22Rv1 (cell line): Measurements from ENCODE around the gene U2SURP.

Experiments used
- ZFX ChIP-seq: fragments of 450-650 bp; IDR thresholded peaks from 2 replicates; pipeline ENCODE4 v1.6.1; 2017; ENCODE audit warnings: antibody characterized with exemption, borderline replicate concordance
- TF ChIP-seq, protein P1 (sequence below): fragments of 450-650 bp; IDR thresholded peaks from 2 replicates; pipeline ENCODE4 v1.5.1; 2017; ENCODE audit warnings: mild to moderate bottlenecking

DNA sequence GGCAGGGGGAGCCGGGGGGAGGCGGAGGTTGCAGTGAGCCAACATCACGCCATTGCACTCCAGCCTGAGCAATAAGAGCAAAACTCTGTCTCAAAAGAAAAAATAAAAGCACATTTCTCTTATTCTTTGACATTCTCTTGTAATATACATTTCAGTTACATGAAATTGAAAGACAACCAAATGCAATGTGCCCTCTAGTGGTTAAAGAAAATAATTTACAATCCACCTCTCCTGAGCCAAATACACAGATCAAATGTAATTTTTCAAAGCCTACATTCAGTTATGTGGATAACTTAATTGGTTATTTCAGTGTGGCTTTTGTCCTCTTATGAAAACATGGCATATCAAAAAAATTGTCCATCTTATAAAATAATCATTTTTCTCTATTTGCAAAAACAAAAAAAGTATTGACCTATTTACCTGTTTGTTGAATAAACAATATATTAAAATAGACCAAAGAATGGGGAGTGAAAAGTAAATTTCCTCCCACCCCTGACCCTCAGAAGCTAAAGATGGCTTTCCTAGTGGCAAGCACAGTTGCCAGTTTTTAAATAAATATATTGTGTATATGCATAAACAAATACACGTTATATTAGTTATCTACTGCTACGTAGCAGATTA, 14.2 kb upstream of the U2SURP start:
- TF ChIP-seq, protein P1, sequence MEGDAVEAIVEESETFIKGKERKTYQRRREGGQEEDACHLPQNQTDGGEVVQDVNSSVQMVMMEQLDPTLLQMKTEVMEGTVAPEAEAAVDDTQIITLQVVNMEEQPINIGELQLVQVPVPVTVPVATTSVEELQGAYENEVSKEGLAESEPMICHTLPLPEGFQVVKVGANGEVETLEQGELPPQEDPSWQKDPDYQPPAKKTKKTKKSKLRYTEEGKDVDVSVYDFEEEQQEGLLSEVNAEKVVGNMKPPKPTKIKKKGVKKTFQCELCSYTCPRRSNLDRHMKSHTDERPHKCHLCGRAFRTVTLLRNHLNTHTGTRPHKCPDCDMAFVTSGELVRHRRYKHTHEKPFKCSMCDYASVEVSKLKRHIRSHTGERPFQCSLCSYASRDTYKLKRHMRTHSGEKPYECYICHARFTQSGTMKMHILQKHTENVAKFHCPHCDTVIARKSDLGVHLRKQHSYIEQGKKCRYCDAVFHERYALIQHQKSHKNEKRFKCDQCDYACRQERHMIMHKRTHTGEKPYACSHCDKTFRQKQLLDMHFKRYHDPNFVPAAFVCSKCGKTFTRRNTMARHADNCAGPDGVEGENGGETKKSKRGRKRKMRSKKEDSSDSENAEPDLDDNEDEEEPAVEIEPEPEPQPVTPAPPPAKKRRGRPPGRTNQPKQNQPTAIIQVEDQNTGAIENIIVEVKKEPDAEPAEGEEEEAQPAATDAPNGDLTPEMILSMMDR, result peak; percentile 85
- no peak for TF ChIP-seq ZFX
